GM23248 (cell line): ENCODE results near the gene PAK4.

Experiments used
- EZH2 ChIP-seq: fragments of 200-600 bp; sonication (generic); IDR thresholded peaks from 2 replicates; pipeline ENCODE4 v1.6.1; 2018; ENCODE audit warnings: antibody characterized with exemption, mild to moderate bottlenecking; ENCODE audit not compliant: insufficient read depth, poor library complexity, severe bottlenecking
- EZH2phosphoT487 ChIP-seq: fragments of 200-600 bp; sonication (generic); IDR thresholded peaks from 2 replicates; pipeline ENCODE4 v1.6.1; 2018; ENCODE audit warnings: antibody characterized with exemption, moderate library complexity, mild to moderate bottlenecking, low read depth; ENCODE audit not compliant: insufficient read depth

- TF ChIP-seq EZH2, result no peak
- no peak for TF ChIP-seq EZH2phosphoT487
These were observed 47.3 kb downstream of the PAK4 start for GRCh38 chr19:39172700-39173501.
